Smooth muscle cell (in vitro differentiated cells): ENCODE data around the gene RCBTB2. TPM values are rescaled to one million over a fixed set of nuclear protein-coding genes. Genes with fewer than 3 reads are reported as not detected.

Experiments
- DNase-seq: peaks from one replicate; lab custom pipeline; 2025; ENCODE audit not compliant: unreplicated experiment; lab: John Stamatoyannopoulos, UW
- H2AFZ ChIP-seq: fragments of 200-600 bp; sonication (generic); 2 replicates; pipeline ENCODE4 v1.6.0; 2016; ENCODE audit warnings: antibody characterized with exemption, low read depth, mild to moderate bottlenecking
- H3F3A ChIP-seq: fragments of 200-600 bp; sonication (generic); 2 replicates; pipeline ENCODE4 v1.6.0; 2017; ENCODE audit warnings: antibody characterized with exemption, low read depth
- H3K27ac ChIP-seq: fragments of 200-600 bp; sonication (generic); 2 replicates; pipeline ENCODE4 v1.5.1; 2016; ENCODE audit warnings: low read depth, mild to moderate bottlenecking
- H3K27me3 ChIP-seq: fragments of 200-600 bp; sonication (generic); 2 replicates; pipeline ENCODE4 v1.6.1; 2016; ENCODE audit warnings: low read depth, mild to moderate bottlenecking
- H3K36me3 ChIP-seq: fragments of 200-600 bp; sonication (generic); 2 replicates; pipeline ENCODE4 v1.5.1; 2016; ENCODE audit warnings: low read depth
- H3K4me1 ChIP-seq: fragments of 200-600 bp; sonication (generic); 2 replicates; pipeline ENCODE4 v1.5.1; 2016; ENCODE audit warnings: low read depth
- H3K4me2 ChIP-seq: fragments of 200-600 bp; sonication (generic); 2 replicates; pipeline ENCODE4 v1.6.0; 2016; ENCODE audit warnings: mild to moderate bottlenecking
- H3K4me3 ChIP-seq: fragments of 200-600 bp; sonication (generic); 2 replicates; pipeline ENCODE4 v1.5.1; 2016; ENCODE audit warnings: mild to moderate bottlenecking
- H3K79me2 ChIP-seq: fragments of 200-600 bp; sonication (generic); 2 replicates; pipeline ENCODE4 v1.6.0; 2016; ENCODE audit warnings: low read depth, mild to moderate bottlenecking
- H3K9ac ChIP-seq: fragments of 200-600 bp; sonication (generic); 2 replicates; pipeline ENCODE4 v1.6.0; 2016; ENCODE audit warnings: low read depth
- H3K9me3 ChIP-seq: fragments of 200-600 bp; sonication (generic); replicated peaks from 2 replicates; pipeline ENCODE4 v1.5.1; 2016; ENCODE audit warnings: low read depth
- H4K20me1 ChIP-seq: fragments of 200-600 bp; sonication (generic); 2 replicates; pipeline ENCODE4 v1.6.0; 2016; ENCODE audit warnings: low read depth
- CTCF ChIP-seq: fragments of 200-600 bp; sonication (generic); IDR thresholded peaks from 2 replicates; pipeline ENCODE4 v1.5.1; 2017; ENCODE audit warnings: borderline replicate concordance, mild to moderate bottlenecking, antibody characterized with exemption; ENCODE audit not compliant: insufficient read depth, poor library complexity, severe bottlenecking
- whole genome bisulfite sequencing: methylation state at CpG from one replicate; pipeline ENCODE4 v1.1.7; 2016; ENCODE audit warnings: low lambda C conversion rate; 5-methylcytosine and 5-hydroxymethylcytosine counted together
- polyA plus RNA-seq: library from polyadenylated mRNA; unstranded; fragments of >200 nt; fragmentation: Nextera tagmentation; extraction: Ambion mirVana; gene quantifications from 2 replicates; pipeline ENCODE4 v1.2.1, GENCODE V29; 2016
- total RNA-seq: library from RNA; depleted of rRNA; stranded (reverse); fragments of >200 nt; gene quantifications from 2 replicates; pipeline ENCODE4 v1.2.3, GENCODE V29; 2014

Gene RCBTB2
- total and polyA plus RNA-seq, 2 experiments from 2014 or later: 3.7 to 5.0 TPM

- TF ChIP-seq CTCF: no peak
- H3K27ac ChIP-seq: no peak overlapping the region
- H2AFZ ChIP-seq: no peak overlapping the region
- H3F3A ChIP-seq: peaks cover 6% of the 10 kb centered on the region
- no peak overlapping the region for H3K4me2 ChIP-seq
- no peak overlapping the region for H3K9ac ChIP-seq
- H3K27me3 ChIP-seq: no peaks in the 10 kb centered on the region
- H3K36me3 ChIP-seq: no peaks in the 10 kb centered on the region
- H3K79me2 ChIP-seq: no peaks in the 10 kb centered on the region
- peaks cover 7% of the 10 kb centered on the region for H3K4me1 ChIP-seq
- DNase-seq: no peak
- no peak overlapping the region for H3K4me3 ChIP-seq
- 94% methylated on average over 8 of the region's 8 CpGs for WGBS
- no peaks in the 10 kb centered on the region for H4K20me1 ChIP-seq
- no peaks in the 10 kb centered on the region for H3K9me3 ChIP-seq
These were observed 36.3 kb upstream of the RCBTB2 start for GRCh38 chr13:48569104-48569666.

GRCh38 chr13:48568370-48569103, 35.7 kb upstream of the RCBTB2 start:
- no peaks in the 10 kb centered on the region for H3K9me3 ChIP-seq
- peaks cover 7% of the 10 kb centered on the region for H3K4me1 ChIP-seq
- no peak overlapping the region for H3K27ac ChIP-seq
- no peak overlapping the region for H3K4me3 ChIP-seq
- DNase-seq: no peak
- H3K79me2 ChIP-seq: no peaks in the 10 kb centered on the region
- whole genome bisulfite sequencing: 67% methylated on average over 6 of the region's 6 CpGs
- peaks cover 6% of the 10 kb centered on the region for H3F3A ChIP-seq
- no peaks in the 10 kb centered on the region for H4K20me1 ChIP-seq
- H2AFZ ChIP-seq: peak overlapping the region; percentile 63
- H3K27me3 ChIP-seq: no peaks in the 10 kb centered on the region
- no peaks in the 10 kb centered on the region for H3K36me3 ChIP-seq
- no peak overlapping the region for H3K9ac ChIP-seq
- H3K4me2 ChIP-seq: no peak overlapping the region
- no peak for TF ChIP-seq CTCF

GRCh38 chr13:48567515-48568369, 34.9 kb upstream of the RCBTB2 start:
- H4K20me1 ChIP-seq: no peaks in the 10 kb centered on the region
- H3K9ac ChIP-seq: no peak overlapping the region
- H3K4me2 ChIP-seq: no peak overlapping the region
- peak overlapping the region; percentile 63 for H2AFZ ChIP-seq
- DNase-seq: no peak
- H3K4me3 ChIP-seq: no peak overlapping the region
- WGBS: 69% methylated on average over 6 of the region's 6 CpGs
- H3F3A ChIP-seq: peaks cover 6% of the 10 kb centered on the region
- H3K4me1 ChIP-seq: peaks cover 7% of the 10 kb centered on the region
- TF ChIP-seq CTCF: no peak
- no peaks in the 10 kb centered on the region for H3K27me3 ChIP-seq
- H3K27ac ChIP-seq: no peak overlapping the region
- H3K9me3 ChIP-seq: no peaks in the 10 kb centered on the region
- H3K36me3 ChIP-seq: no peaks in the 10 kb centered on the region
- H3K79me2 ChIP-seq: no peaks in the 10 kb centered on the region
